Activated T-helper 2 cell treated with anti-CD3 and anti-CD28 coated beads, Interferon-gamma antibody, Interleukin-2, Interleukin-4, amounts not matched to agents 10 μg/mL and 5 μg/mL and 100 μg/mL, durations not matched to agents 14 hours and 24 hours and 36 hours (primary cell): Measurements from ENCODE around the gene KDM5A. TPM values are rescaled to one million over a fixed set of nuclear protein-coding genes. Genes with fewer than 3 reads are reported as not detected.
"Not testable (repeated sequence)": the region's sequence is repeated elsewhere in the genome, so short reads cannot be mapped to it uniquely, and the experiment has no call there.

Experiments used
- DNase-seq: peaks from one replicate; pipeline ENCODE4 v3.0.0; 2021; ENCODE audit warnings: low spot score
- H3K27ac Mint-ChIP-seq: one replicate; pipeline ENCODE4 v1.8.0; 2021; ENCODE audit warnings: mixed read lengths
- H3K27me3 Mint-ChIP-seq: one replicate; pipeline ENCODE4 v1.8.0; 2021; ENCODE audit warnings: low read depth, mixed read lengths
- H3K36me3 Mint-ChIP-seq: one replicate; pipeline ENCODE4 v1.8.0; 2021; ENCODE audit warnings: low read depth, mixed read lengths
- H3K4me1 Mint-ChIP-seq: one replicate; pipeline ENCODE4 v1.8.0; 2021; ENCODE audit warnings: low read depth, mixed read lengths
- H3K4me3 Mint-ChIP-seq: one replicate; pipeline ENCODE4 v1.8.0; 2021; ENCODE audit warnings: low read depth, mild to moderate bottlenecking, moderate library complexity, mixed read lengths
- H3K9me3 Mint-ChIP-seq: one replicate; pipeline ENCODE4 v1.8.0; 2021; ENCODE audit warnings: mixed read lengths
- intact Hi-C: fragments of 100-400 bp; cut with micrococcal nuclease; formaldehyde crosslinking; loops from one replicate; pipeline ENCODE4 v1.15.1; 2023
- total RNA-seq: library from RNA; stranded (reverse); gene quantifications from 2 replicates; pipeline ENCODE4 v1.2.3, GENCODE V29; 2022

The KDM5A gene
- 76.4 and 77.9 TPM in 2 replicates for total RNA-seq

- Mint-ChIP-seq H3K4me1 (peaks cover 24% of the 10 kb centered on the region), H3K4me3 (peak within 1 kb of the TSS; percentile 94), H3K27ac (peak within 1 kb of the TSS; percentile 95), H3K36me3 (peaks cover 25% of the 10 kb centered on the region), H3K27me3 (no peaks in the 10 kb centered on the region), H3K9me3 (no peaks in the 10 kb centered on the region)
- intact Hi-C loops: loop anchor here (1.0 to 5.0 kb wide), 3 partner anchors 12 to 1203 kb away; partner anchors contain the start of genes CCDC77, FBXL14 and WNK1
- DNase-seq: peak; percentile 86
These were observed at the start of gene KDM5A for GRCh38 chr12:389142-390096. TSS of gene KDM5A (minus strand) at chr12:389320. CDS start at chr12:389091, 229 bp downstream.

GRCh38 chr12:435737-436136, 46.6 kb upstream of the KDM5A start:
- H3K27ac Mint-ChIP-seq, H3K4me3 Mint-ChIP-seq, intact Hi-C loops: not testable (repeated sequence)

GRCh38 chr12:422526-422925, 33.4 kb upstream of the KDM5A start:
- Mint-ChIP-seq H3K27ac (no peak overlapping the region), H3K4me3 (no peak overlapping the region), H3K4me1 (no peaks in the 10 kb centered on the region), H3K27me3 (no peaks in the 10 kb centered on the region), H3K9me3 (no peaks in the 10 kb centered on the region), H3K36me3 (peaks cover 9% of the 10 kb centered on the region)
- DNase-seq: no peak
- intact Hi-C loops: no loop called here

More at GRCh38 chr12:435737-436136, 46.6 kb upstream of the KDM5A start:
- not testable (repeated sequence) for H3K27me3 Mint-ChIP-seq, H3K4me1 Mint-ChIP-seq, H3K9me3 Mint-ChIP-seq, DNase-seq
- peaks cover 29% of the 10 kb centered on the region for H3K36me3 Mint-ChIP-seq

- Mint-ChIP-seq H3K27me3 (no peaks in the 10 kb centered on the region), H3K4me3 (no peak overlapping the region), H3K36me3 (peaks cover 31% of the 10 kb centered on the region), H3K9me3 (no peaks in the 10 kb centered on the region), H3K27ac (no peak overlapping the region), H3K4me1 (no peaks in the 10 kb centered on the region)
- no peak for DNase-seq
- intact Hi-C loops: no loop called here
These were observed 29.3 kb upstream of the KDM5A start for GRCh38 chr12:418432-418831.

GRCh38 chr12:414859-415258, 25.7 kb upstream of the KDM5A start:
- Mint-ChIP-seq H3K9me3 (no peaks in the 10 kb centered on the region), H3K36me3 (peaks cover 43% of the 10 kb centered on the region), H3K27me3 (no peaks in the 10 kb centered on the region), H3K4me3 (no peak overlapping the region), H3K27ac (no peak overlapping the region), H3K4me1 (no peaks in the 10 kb centered on the region)
- intact Hi-C loops: no loop called here
- no peak for DNase-seq

GRCh38 chr12:402029-402389, 12.9 kb upstream of the KDM5A start:
- no peaks in the 10 kb centered on the region for H3K9me3 Mint-ChIP-seq
- peaks cover 4% of the 10 kb centered on the region for H3K4me1 Mint-ChIP-seq
- H3K4me3 Mint-ChIP-seq: no peak overlapping the region
- intact Hi-C loops: no loop called here
- DNase-seq: no peak
- no peak overlapping the region for H3K27ac Mint-ChIP-seq
- no peaks in the 10 kb centered on the region for H3K36me3 Mint-ChIP-seq
- peaks cover 1% of the 10 kb centered on the region for H3K27me3 Mint-ChIP-seq

GRCh38 chr12:401235-402028, 12.3 kb upstream of the KDM5A start, which contains the start of gene CCDC77:
TSS of gene CCDC77 (plus strand) at chr12:401644. CDS start at chr12:409384, 7,740 bp downstream.
- H3K27ac Mint-ChIP-seq: no peak within 1 kb of the TSS
- intact Hi-C loops: loop anchor here (1.0 kb wide), 1 partner anchor 12 kb away; the partner anchor contains the start of gene KDM5A
- H3K27me3 Mint-ChIP-seq: peaks cover 1% of the 10 kb centered on the region
- no peak within 1 kb of the TSS for H3K4me3 Mint-ChIP-seq
- no peaks in the 10 kb centered on the region for H3K9me3 Mint-ChIP-seq
- peaks cover 4% of the 10 kb centered on the region for H3K4me1 Mint-ChIP-seq
- DNase-seq: peak; percentile 94
- no peaks in the 10 kb centered on the region for H3K36me3 Mint-ChIP-seq

GRCh38 chr12:400828-401227, 11.7 kb upstream of the KDM5A start:
- Mint-ChIP-seq H3K36me3 (no peaks in the 10 kb centered on the region), H3K9me3 (no peaks in the 10 kb centered on the region), H3K27me3 (peaks cover 1% of the 10 kb centered on the region), H3K4me3 (no peak overlapping the region), H3K4me1 (peaks cover 4% of the 10 kb centered on the region), H3K27ac (no peak overlapping the region)
- DNase-seq: no peak
- intact Hi-C loops: loop anchor here (1.0 kb wide), 1 partner anchor 12 kb away; the partner anchor contains the start of gene KDM5A

- Mint-ChIP-seq H3K27ac (peak overlapping the region; percentile 95), H3K4me3 (peak overlapping the region; percentile 94), H3K36me3 (peaks cover 32% of the 10 kb centered on the region), H3K27me3 (no peaks in the 10 kb centered on the region), H3K9me3 (no peaks in the 10 kb centered on the region), H3K4me1 (peaks cover 24% of the 10 kb centered on the region)
- DNase-seq: peak; percentile 45
- intact Hi-C loops: loop anchor here (1.0 to 5.0 kb wide), 3 partner anchors 13 to 1204 kb away; partner anchors contain the start of genes CCDC77, FBXL14 and WNK1
These were observed 479 bp downstream of the KDM5A start for GRCh38 chr12:388541-389141.

GRCh38 chr12:388012-388411, 1.1 kb downstream of the KDM5A start:
- Mint-ChIP-seq H3K4me3 (peak overlapping the region; percentile 94), H3K36me3 (peaks cover 37% of the 10 kb centered on the region), H3K27me3 (no peaks in the 10 kb centered on the region), H3K4me1 (peaks cover 24% of the 10 kb centered on the region), H3K27ac (peak overlapping the region; percentile 95), H3K9me3 (no peaks in the 10 kb centered on the region)
- DNase-seq: no peak
- intact Hi-C loops: loop anchor here (5.0 kb wide), 1 partner anchor 1204 kb away; the partner anchor contains the start of gene FBXL14

- Mint-ChIP-seq H3K4me1 (peaks cover 24% of the 10 kb centered on the region), H3K9me3 (no peaks in the 10 kb centered on the region), H3K27me3 (no peaks in the 10 kb centered on the region), H3K4me3 (peak overlapping the region; percentile 47), H3K27ac (no peak overlapping the region), H3K36me3 (peaks cover 41% of the 10 kb centered on the region)
- intact Hi-C loops: loop anchor here (5.0 kb wide), 1 partner anchor 1206 kb away; the partner anchor contains the start of gene FBXL14
- DNase-seq: no peak
These were observed 2.5 kb downstream of the KDM5A start for GRCh38 chr12:386651-387050.
